Naive thymus-derived CD4-positive, alpha-beta T cell (primary cell): ENCODE measurements around the gene ANKRD55. TPM values are rescaled to one million over a fixed set of nuclear protein-coding genes. Genes with fewer than 3 reads are reported as not detected.
"Not testable (repeated sequence)": the region's sequence is repeated elsewhere in the genome, so short reads cannot be mapped to it uniquely, and the experiment has no call there.

ENCODE experiments used
- ATAC-seq: fragments of 150-1000 bp; cut with Tn5 transposase; 2 replicates; pipeline ENCODE4 v1.10.0; 2021; ENCODE audit warnings: mild to moderate bottlenecking, moderate library complexity
- CTCF ChIA-PET: fragments of 350-600 bp; sonication (Branson Sonifier 250); formaldehyde crosslinking; loops from one replicate; lab custom pipeline; 2021; ENCODE audit warnings: antibody characterized with exemption; lab: Charles Lee
- POLR2A ChIA-PET: fragments of 350-600 bp; sonication (Branson Sonifier 250); formaldehyde crosslinking; loops from one replicate; lab custom pipeline; 2021; ENCODE audit warnings: antibody characterized with exemption, inconsistent platforms; lab: Charles Lee
- DNase-seq, 9 donors: peaks; one replicate each; pipeline versions ENCODE4 v3.0.0 to v3.0.0-alpha.2; 2020 to 2022; ENCODE audit warnings: mixed read lengths in 1 of 9
- H3K27ac ChIP-seq: one replicate; pipeline ENCODE4 v1.7.0; 2013; ENCODE audit warnings: mild to moderate bottlenecking, low read depth, low read length, moderate library complexity
- H3K27me3 ChIP-seq, 2 donors: one replicate each; pipeline ENCODE4 v1.7.0; 2013; ENCODE audit warnings: low read length in 2 of 2, mild to moderate bottlenecking in 2 of 2, moderate library complexity in 2 of 2; ENCODE audit not compliant: control insufficient read depth in 2 of 2, insufficient read depth in 2 of 2
- H3K36me3 ChIP-seq, 3 experiments: 1 replicate in 2 of 3; 2 replicates in 1 of 3; pipeline ENCODE4 v1.7.0; 2013; ENCODE audit warnings: low read length in 3 of 3, mild to moderate bottlenecking in 3 of 3, moderate library complexity in 1 of 3; ENCODE audit not compliant: insufficient read depth in 3 of 3, control insufficient read depth in 2 of 3
- H3K4me1 ChIP-seq, 2 donors: one replicate each; pipeline ENCODE4 v1.7.0; 2013; ENCODE audit warnings: low read length in 2 of 2, mild to moderate bottlenecking in 2 of 2, moderate library complexity in 1 of 2; ENCODE audit not compliant: control insufficient read depth in 2 of 2, insufficient read depth in 2 of 2
- H3K4me3 ChIP-seq: 2 replicates; pipeline ENCODE4 v1.7.0; 2013; ENCODE audit warnings: mild to moderate bottlenecking, low read length
- H3K9me3 ChIP-seq, 3 experiments: 1 replicate in 2 of 3; 2 replicates in 1 of 3; pipeline ENCODE4 v1.7.0; 2013; ENCODE audit warnings: low read length in 3 of 3; ENCODE audit not compliant: control insufficient read depth in 2 of 3
- H3K27ac Mint-ChIP-seq, 9 donors: one replicate each; pipeline ENCODE4 v1.8.0; 2020 to 2022; ENCODE audit warnings: mixed read lengths in 9 of 9, mild to moderate bottlenecking in 8 of 9, moderate library complexity in 5 of 9, inconsistent platforms in 2 of 9
- H3K27me3 Mint-ChIP-seq, 5 donors: one replicate each; pipeline ENCODE4 v1.8.0; 2021 to 2022; ENCODE audit warnings: mixed read lengths in 5 of 5, mild to moderate bottlenecking in 1 of 5
- H3K36me3 Mint-ChIP-seq, 5 donors: one replicate each; pipeline ENCODE4 v1.8.0; 2020 to 2022; ENCODE audit warnings: mixed read lengths in 5 of 5, mild to moderate bottlenecking in 3 of 5, inconsistent platforms in 1 of 5
- H3K4me1 Mint-ChIP-seq, 7 donors: one replicate each; pipeline ENCODE4 v1.8.0; 2020 to 2022; ENCODE audit warnings: mixed read lengths in 7 of 7, mild to moderate bottlenecking in 3 of 7, inconsistent platforms in 1 of 7
- H3K4me3 Mint-ChIP-seq, 10 donors: one replicate each; pipeline ENCODE4 v1.8.0; 2020 to 2022; ENCODE audit warnings: mild to moderate bottlenecking in 10 of 10, mixed read lengths in 10 of 10, moderate library complexity in 6 of 10, inconsistent platforms in 2 of 10
- H3K9me3 Mint-ChIP-seq, 11 donors: one replicate each; pipeline ENCODE4 v1.8.0; 2020 to 2022; ENCODE audit warnings: mixed read lengths in 11 of 11, mild to moderate bottlenecking in 4 of 11, inconsistent platforms in 1 of 11, moderate library complexity in 1 of 11
- intact Hi-C, 2 donors: fragments of 100-400 bp; cut with micrococcal nuclease; formaldehyde crosslinking; loops; one replicate each; pipeline ENCODE4 v1.15.1; 2023
- polyA plus RNA-seq, 2 donors: library from polyadenylated mRNA; unstranded; fragments of 300-500 nt; fragmentation: Illumina TruSeq; gene quantifications; one replicate each; pipeline ENCODE4 v1.2.3, GENCODE V29; 2021
- total RNA-seq, 6 experiments: library from RNA in 5 of 6; stranded (reverse) in 5 of 6; gene quantifications; 1 replicate in 5 of 6; 2 replicates in 1 of 6; pipeline ENCODE4 v1.2.3 and lab custom pipeline; 2021 to 2026

The ANKRD55 gene
- total and polyA plus RNA-seq, 7 experiments from 2014 or later = 7.1 to 89.7 (median 24.4) TPM

DNA sequence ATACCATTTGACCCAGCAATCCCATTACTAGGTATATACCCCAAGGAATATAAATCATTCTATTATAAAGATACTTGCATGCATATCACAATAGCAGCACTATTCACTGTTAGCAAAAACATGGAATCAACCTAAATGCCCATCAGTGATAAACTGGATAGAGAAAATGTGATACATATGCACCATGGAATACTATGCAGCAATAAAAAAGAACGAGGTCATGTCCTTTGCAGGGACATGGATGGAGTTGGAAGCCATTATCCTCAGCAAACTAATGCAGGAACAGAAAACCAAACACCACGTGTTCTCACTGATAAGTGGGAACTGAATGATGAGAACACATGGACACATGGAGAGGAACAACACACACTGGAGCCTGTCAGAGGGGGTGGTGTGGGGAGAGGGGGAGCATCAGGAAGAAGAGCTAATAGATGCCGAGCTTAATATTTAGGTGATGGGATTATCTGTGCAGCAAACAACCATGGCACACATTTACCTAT, 31.3 kb downstream of the ANKRD55 start:
- ChIA-PET CTCF (interaction anchor here (0.6 to 4.9 kb wide), 32 partner anchors 14 to 510 kb away, joined by 3 to 120 read pairs (median 5); no protein-coding TSS in a partner anchor), POLR2A (interaction anchor here (0.7 to 3.3 kb wide), 10 partner anchors 49 to 421 kb away, joined by 3 to 21 read pairs (median 4); no protein-coding TSS in a partner anchor)
- not testable (repeated sequence) for H3K36me3 Mint-ChIP-seq, DNase-seq, H3K4me1 ChIP-seq, ATAC-seq, H3K27me3 Mint-ChIP-seq, H3K27ac ChIP-seq, H3K9me3 ChIP-seq, H3K4me3 ChIP-seq, H3K27me3 ChIP-seq, H3K36me3 ChIP-seq, H3K9me3 Mint-ChIP-seq
- Mint-ChIP-seq H3K4me3 (peak overlapping the region in 3 of 10 donors; percentile 23 to 44 (median 28)), H3K4me1 (peaks cover 17 to 37% (median 29%) of the 10 kb centered on the region in 7 donors), H3K27ac (peak overlapping the region in 5 of 9 donors; percentile 56 to 84 (median 65))
- intact Hi-C loops = loop anchor here (1.0 to 10.0 kb wide), 14 partner anchors 41 to 1030 kb away; partner anchors contain the start of genes CDC20B (in 1 of the 2) and SLC38A9 (in 1 of the 2)

DNA sequence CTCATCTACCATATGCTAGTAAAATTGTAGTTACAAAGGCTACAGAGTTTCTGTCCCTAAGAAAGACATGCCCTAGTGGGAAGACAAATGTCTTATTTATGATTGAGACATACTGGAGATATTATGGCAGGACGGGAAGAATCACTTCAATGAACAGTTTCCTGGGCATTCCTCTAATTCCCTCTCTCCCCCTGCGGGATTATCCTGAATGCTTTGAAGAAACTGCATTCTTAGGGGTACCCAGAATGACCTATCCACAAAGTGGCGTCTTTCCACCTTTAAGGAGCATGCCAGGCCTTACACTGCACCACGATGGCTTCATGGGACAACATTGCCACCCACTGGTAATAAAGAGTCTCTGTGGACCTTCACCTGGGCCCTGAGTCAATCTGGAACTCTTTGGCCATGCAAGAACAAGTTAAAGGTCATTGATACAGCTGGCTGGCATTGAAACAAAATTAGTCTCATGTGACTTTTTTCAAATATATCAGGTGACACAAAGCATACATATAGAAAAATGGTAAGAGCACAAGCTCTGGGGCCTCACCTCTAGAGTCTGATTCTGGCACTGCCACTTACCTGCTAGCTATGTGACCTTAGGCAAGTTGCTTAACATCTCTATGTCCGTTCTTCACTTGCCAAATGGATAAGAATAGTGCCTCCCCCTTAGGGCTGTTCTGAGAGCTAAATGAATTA, 32.0 kb downstream of the ANKRD55 start:
- H3K4me3 Mint-ChIP-seq = peak overlapping the region in 3 of 10 donors; percentile 2 to 27 (median 6)
- Histone ChIP-seq H3K4me3 (no peak overlapping the region), H3K36me3 (no peaks in the 10 kb centered on the region), H3K27ac (no peak overlapping the region), H3K9me3 (no peaks in the 10 kb centered on the region), H3K27me3 (no peaks in the 10 kb centered on the region), H3K4me1 (peaks cover 0 to 9% of the 10 kb centered on the region in 2 donors)
- DNase-seq (peak; percentile 28 to 73 (median 59)), ATAC-seq (peak; percentile 93)
- H3K9me3 Mint-ChIP-seq = peaks cover 0 to 8% (median 0%) of the 10 kb centered on the region in 11 donors
- H3K27ac Mint-ChIP-seq = peak overlapping the region in 7 of 9 donors; percentile 9 to 77 (median 63)
- intact Hi-C loops = loop anchor here (1.0 to 10.0 kb wide), 14 partner anchors 40 to 1029 kb away; partner anchors contain the start of genes CDC20B (in 1 of the 2) and SLC38A9 (in 1 of the 2)
- peaks cover 17 to 35% (median 29%) of the 10 kb centered on the region in 7 donors for H3K4me1 Mint-ChIP-seq
- ChIA-PET POLR2A (interaction anchor here (0.6 to 3.3 kb wide), 17 partner anchors 11 to 422 kb away, joined by 3 to 21 read pairs (median 3); partner anchors contain the start of gene IL6ST), CTCF (interaction anchor here (0.6 to 4.9 kb wide), 38 partner anchors 14 to 649 kb away, joined by 3 to 120 read pairs (median 5); no protein-coding TSS in a partner anchor)
- no peaks in the 10 kb centered on the region for H3K27me3 Mint-ChIP-seq
- H3K36me3 Mint-ChIP-seq = peaks cover 0 to 5% (median 0%) of the 10 kb centered on the region in 5 donors

- intact Hi-C loops = no loop called here
- H3K9me3 ChIP-seq = no peaks in the 10 kb centered on the region
- H3K4me3 Mint-ChIP-seq = no peak overlapping the region
- no peaks in the 10 kb centered on the region for H3K27me3 Mint-ChIP-seq
- no peak overlapping the region for H3K4me3 ChIP-seq
- DNase-seq = no peak
- peak overlapping the region in 1 of 9 donors; percentile 21 for H3K27ac Mint-ChIP-seq
- ChIA-PET CTCF (interaction anchor here (0.8 kb wide), 1 partner anchor 205 kb away, joined by 3 read pairs; no protein-coding TSS in a partner anchor), POLR2A (interaction anchor here (1.2 to 1.5 kb wide), 2 partner anchors 25 to 213 kb away, joined by 3 read pairs; no protein-coding TSS in a partner anchor)
- H3K9me3 Mint-ChIP-seq = peaks cover 0 to 5% (median 0%) of the 10 kb centered on the region in 11 donors
- peaks cover 0 to 34% (median 30%) of the 10 kb centered on the region in 7 donors for H3K4me1 Mint-ChIP-seq
- no peak overlapping the region for H3K27ac ChIP-seq
- no peaks in the 10 kb centered on the region for H3K27me3 ChIP-seq
- no peaks in the 10 kb centered on the region for H3K36me3 ChIP-seq
- ATAC-seq = no peak
- H3K4me1 ChIP-seq = peaks cover 0 to 18% of the 10 kb centered on the region in 2 donors
- H3K36me3 Mint-ChIP-seq = no peaks in the 10 kb centered on the region
Measured at GRCh38 chr5:56195016-56195415, 38.1 kb downstream of the ANKRD55 start.

- Mint-ChIP-seq H3K27ac (peak overlapping the region in 1 of 9 donors; percentile 16), H3K9me3 (peaks cover 0 to 5% (median 0%) of the 10 kb centered on the region in 11 donors), H3K27me3 (no peaks in the 10 kb centered on the region), H3K4me1 (peaks cover 0 to 35% (median 31%) of the 10 kb centered on the region in 7 donors), H3K36me3 (peaks cover 0 to 2% (median 0%) of the 10 kb centered on the region in 5 donors), H3K4me3 (peak overlapping the region in 1 of 10 donors; percentile 5)
- intact Hi-C loops = no loop called here
- no peaks in the 10 kb centered on the region for H3K27me3 ChIP-seq
- ATAC-seq (no peak), DNase-seq (no peak)
- POLR2A ChIA-PET = interaction anchor here (1.6 kb wide), 1 partner anchor 257 kb away, joined by 3 read pairs; no protein-coding TSS in a partner anchor
- no peaks in the 10 kb centered on the region for H3K36me3 ChIP-seq
- H3K27ac ChIP-seq = no peak overlapping the region
- CTCF ChIA-PET = no interaction called here
- H3K4me1 ChIP-seq = peaks cover 0 to 18% of the 10 kb centered on the region in 2 donors
- H3K4me3 ChIP-seq = no peak overlapping the region
- H3K9me3 ChIP-seq = no peaks in the 10 kb centered on the region
Measured at GRCh38 chr5:56192246-56192645, 40.9 kb downstream of the ANKRD55 start.

DNA sequence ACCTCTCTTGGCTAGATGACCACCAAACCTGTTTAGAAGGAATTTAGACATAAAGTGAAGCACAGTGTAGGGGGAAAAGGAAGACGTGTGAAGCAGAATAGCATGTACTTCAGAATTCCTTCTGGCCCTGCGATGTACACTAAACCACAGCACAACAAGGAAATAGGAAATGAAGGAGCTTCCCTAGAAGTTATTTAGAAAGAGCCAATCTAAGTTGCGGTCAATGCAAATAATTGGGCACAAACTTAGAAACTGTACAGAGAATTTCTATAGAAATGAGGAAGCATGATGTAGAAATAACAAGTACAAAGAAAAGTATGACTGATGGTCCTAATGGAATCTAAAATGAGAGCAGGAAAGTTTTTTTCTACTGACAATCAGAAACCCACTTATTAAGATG, 41.5 kb downstream of the ANKRD55 start:
- ChIA-PET CTCF (no interaction called here), POLR2A (interaction anchor here (1.6 kb wide), 1 partner anchor 256 kb away, joined by 3 read pairs; no protein-coding TSS in a partner anchor)
- ATAC-seq = no peak

GRCh38 chr5:56190497-56190896, 42.6 kb downstream of the ANKRD55 start:
- intact Hi-C loops = loop anchor here in 1 of 2 donors (1.0 kb wide), 1 partner anchor 35 kb away; no protein-coding TSS in a partner anchor
- no peaks in the 10 kb centered on the region for H3K27me3 ChIP-seq
- H3K27ac Mint-ChIP-seq = peak overlapping the region in 7 of 9 donors; percentile 13 to 80 (median 53)
- H3K4me3 ChIP-seq = no peak overlapping the region
- ATAC-seq = peak; percentile 73
- no peaks in the 10 kb centered on the region for H3K9me3 ChIP-seq
- H3K27ac ChIP-seq = no peak overlapping the region
- peaks cover 0 to 18% of the 10 kb centered on the region in 2 donors for H3K4me1 ChIP-seq
- DNase-seq = peak in 7 of 9 donors; percentile 23 to 69 (median 57)
- ChIA-PET POLR2A (interaction anchor here (0.7 to 1.0 kb wide), 3 partner anchors 10 to 178 kb away, joined by 3 to 4 read pairs (median 3); no protein-coding TSS in a partner anchor), CTCF (no interaction called here)
- H3K36me3 Mint-ChIP-seq = peaks cover 0 to 2% (median 0%) of the 10 kb centered on the region in 5 donors
- no peaks in the 10 kb centered on the region for H3K27me3 Mint-ChIP-seq
- H3K9me3 Mint-ChIP-seq = peaks cover 0 to 5% (median 0%) of the 10 kb centered on the region in 11 donors
- H3K4me3 Mint-ChIP-seq = peak overlapping the region in 4 of 10 donors; percentile 22 to 44 (median 30)
- H3K36me3 ChIP-seq = no peaks in the 10 kb centered on the region
- peaks cover 0 to 35% (median 31%) of the 10 kb centered on the region in 7 donors for H3K4me1 Mint-ChIP-seq

More for the DNA sequence above, 41.5 kb downstream of the ANKRD55 start:
- no peak for DNase-seq
- H3K4me3 ChIP-seq = no peak overlapping the region
- H3K4me1 ChIP-seq = peaks cover 0 to 18% of the 10 kb centered on the region in 2 donors
- intact Hi-C loops = no loop called here
- Mint-ChIP-seq H3K36me3 (peaks cover 0 to 2% (median 0%) of the 10 kb centered on the region in 5 donors), H3K4me1 (peaks cover 0 to 35% (median 31%) of the 10 kb centered on the region in 7 donors), H3K27ac (peak overlapping the region in 2 of 9 donors; percentile 16 to 81), H3K4me3 (no peak overlapping the region), H3K9me3 (peaks cover 0 to 5% (median 0%) of the 10 kb centered on the region in 11 donors), H3K27me3 (no peaks in the 10 kb centered on the region)
- no peaks in the 10 kb centered on the region for H3K27me3 ChIP-seq
- H3K27ac ChIP-seq = no peak overlapping the region
- no peaks in the 10 kb centered on the region for H3K36me3 ChIP-seq
- H3K9me3 ChIP-seq = no peaks in the 10 kb centered on the region
